ENCODE results near the gene TIFAB. TPM values are rescaled to one million over a fixed set of nuclear protein-coding genes. Genes with fewer than 3 reads are reported as not detected.

TIFAB gene
- total and polyA plus RNA-seq, 4 experiments from 2014 or later, result 0.19 TPM; not detected in 3

- Histone ChIP-seq H3K27me3 (ENCODE audit: insufficient read depth, low read length) (peaks cover 14% of the 10 kb centered on the region), H3K4me1 (ENCODE audit: insufficient read depth, low read length) (no peaks in the 10 kb centered on the region), H3K27ac (ENCODE audit: low read depth, low read length) (no peak overlapping the region), H3K9me3 (ENCODE audit: control insufficient read depth in 1 of 2, low read length in 2 of 2) (no peaks in the 10 kb centered on the region), H3K4me3 (ENCODE audit: low read length in 2 of 2) (no peak overlapping the region), H3K36me3 (ENCODE audit: insufficient read depth, low read length) (no peaks in the 10 kb centered on the region)
- Mint-ChIP-seq H3K4me3 (no peak overlapping the region), H3K27me3 (peaks cover 43% of the 10 kb centered on the region in 2 donors), H3K36me3 (no peaks in the 10 kb centered on the region), H3K4me1 (peaks cover 6 to 13% (median 8%) of the 10 kb centered on the region in 4 donors), H3K27ac (no peak overlapping the region), H3K9me3 (no peaks in the 10 kb centered on the region)
- POLR2A ChIA-PET (ENCODE audit: partially characterized antibody), result no interaction called here
- CTCF ChIA-PET (ENCODE audit: partially characterized antibody), result interaction anchor here (0.8 to 1.1 kb wide), 2 partner anchors 26 to 78 kb away, joined by 3 to 4 read pairs; no protein-coding TSS in a partner anchor
- intact Hi-C loops (cut with micrococcal nuclease), result no loop called here
- DNase-seq, result no peak
Observed at GRCh38 chr5:135487037-135487395, 34.9 kb upstream of the TIFAB start.

GRCh38 chr5:135486131-135487036 lies 34.2 kb upstream of the TIFAB start:
- Mint-ChIP-seq H3K9me3 (no peaks in the 10 kb centered on the region), H3K4me3 (no peak overlapping the region), H3K4me1 (peaks cover 6 to 13% (median 8%) of the 10 kb centered on the region in 4 donors), H3K36me3 (no peaks in the 10 kb centered on the region), H3K27me3 (peaks cover 43% of the 10 kb centered on the region in 2 donors), H3K27ac (no peak overlapping the region)
- intact Hi-C loops (cut with micrococcal nuclease), result no loop called here
- H3K27ac ChIP-seq (ENCODE audit: low read depth, low read length), result no peak overlapping the region
- DNase-seq, result no peak
- H3K27me3 ChIP-seq (ENCODE audit: insufficient read depth, low read length), result peaks cover 14% of the 10 kb centered on the region
- H3K4me3 ChIP-seq (ENCODE audit: low read length in 2 of 2), result no peak overlapping the region
- H3K9me3 ChIP-seq (ENCODE audit: control insufficient read depth in 1 of 2, low read length in 2 of 2), result no peaks in the 10 kb centered on the region
- POLR2A ChIA-PET (ENCODE audit: partially characterized antibody), result no interaction called here
- H3K36me3 ChIP-seq (ENCODE audit: insufficient read depth, low read length), result no peaks in the 10 kb centered on the region
- CTCF ChIA-PET (ENCODE audit: partially characterized antibody), result no interaction called here
- no peaks in the 10 kb centered on the region for H3K4me1 ChIP-seq (ENCODE audit: insufficient read depth, low read length)

- POLR2A ChIA-PET (ENCODE audit: partially characterized antibody), result no interaction called here
- Mint-ChIP-seq H3K9me3 (no peaks in the 10 kb centered on the region), H3K27ac (no peak overlapping the region), H3K36me3 (no peaks in the 10 kb centered on the region), H3K4me1 (peaks cover 3 to 10% (median 5%) of the 10 kb centered on the region in 4 donors), H3K27me3 (peaks cover 35 to 38% of the 10 kb centered on the region in 2 donors), H3K4me3 (no peak overlapping the region)
- H3K27ac ChIP-seq (ENCODE audit: low read depth, low read length), result no peak overlapping the region
- no peak for DNase-seq
- no peaks in the 10 kb centered on the region for H3K9me3 ChIP-seq (ENCODE audit: control insufficient read depth in 1 of 2, low read length in 2 of 2)
- CTCF ChIA-PET (ENCODE audit: partially characterized antibody), result no interaction called here
- no peak overlapping the region for H3K4me3 ChIP-seq (ENCODE audit: low read length in 2 of 2)
- no peaks in the 10 kb centered on the region for H3K36me3 ChIP-seq (ENCODE audit: insufficient read depth, low read length)
- no peaks in the 10 kb centered on the region for H3K4me1 ChIP-seq (ENCODE audit: insufficient read depth, low read length)
- intact Hi-C loops (cut with micrococcal nuclease), result no loop called here
- H3K27me3 ChIP-seq (ENCODE audit: insufficient read depth, low read length), result peaks cover 14% of the 10 kb centered on the region
Observed at GRCh38 chr5:135484674-135485086, 32.5 kb upstream of the TIFAB start.

- ChIA-PET POLR2A (ENCODE audit: partially characterized antibody) (no interaction called here), CTCF (ENCODE audit: partially characterized antibody) (no interaction called here)
- no peak overlapping the region for H3K4me3 Mint-ChIP-seq
- peaks cover 30 to 38% of the 10 kb centered on the region in 2 donors for H3K27me3 Mint-ChIP-seq
- H3K9me3 Mint-ChIP-seq, result no peaks in the 10 kb centered on the region
- intact Hi-C loops (cut with micrococcal nuclease), result no loop called here
- no peak overlapping the region for H3K27ac ChIP-seq (ENCODE audit: low read depth, low read length)
- H3K4me1 Mint-ChIP-seq, result peaks cover 0 to 2% (median under 1%) of the 10 kb centered on the region in 4 donors
- no peaks in the 10 kb centered on the region for H3K4me1 ChIP-seq (ENCODE audit: insufficient read depth, low read length)
- H3K27me3 ChIP-seq (ENCODE audit: insufficient read depth, low read length), result peaks cover 9% of the 10 kb centered on the region
- no peak overlapping the region for H3K27ac Mint-ChIP-seq
- H3K9me3 ChIP-seq (ENCODE audit: control insufficient read depth in 1 of 2, low read length in 2 of 2), result no peaks in the 10 kb centered on the region
- H3K36me3 ChIP-seq (ENCODE audit: insufficient read depth, low read length), result no peaks in the 10 kb centered on the region
- no peaks in the 10 kb centered on the region for H3K36me3 Mint-ChIP-seq
- DNase-seq, result no peak
- H3K4me3 ChIP-seq (ENCODE audit: low read length in 2 of 2), result no peak overlapping the region
Observed at GRCh38 chr5:135483254-135483653, 31.1 kb upstream of the TIFAB start.

- H3K27ac ChIP-seq (ENCODE audit: low read depth, low read length), result no peak overlapping the region
- DNase-seq, result no peak
- H3K4me1 ChIP-seq (ENCODE audit: insufficient read depth, low read length), result no peaks in the 10 kb centered on the region
- POLR2A ChIA-PET (ENCODE audit: partially characterized antibody), result no interaction called here
- no peak overlapping the region for H3K4me3 Mint-ChIP-seq
- no peaks in the 10 kb centered on the region for H3K36me3 ChIP-seq (ENCODE audit: insufficient read depth, low read length)
- H3K4me1 Mint-ChIP-seq, result no peaks in the 10 kb centered on the region
- no peaks in the 10 kb centered on the region for H3K36me3 Mint-ChIP-seq
- intact Hi-C loops (cut with micrococcal nuclease), result no loop called here
- H3K9me3 ChIP-seq (ENCODE audit: control insufficient read depth in 1 of 2, low read length in 2 of 2), result no peaks in the 10 kb centered on the region
- peaks cover 9% of the 10 kb centered on the region for H3K27me3 ChIP-seq (ENCODE audit: insufficient read depth, low read length)
- no peak overlapping the region for H3K27ac Mint-ChIP-seq
- peaks cover 28 to 33% of the 10 kb centered on the region in 2 donors for H3K27me3 Mint-ChIP-seq
- H3K9me3 Mint-ChIP-seq, result no peaks in the 10 kb centered on the region
- no peak overlapping the region for H3K4me3 ChIP-seq (ENCODE audit: low read length in 2 of 2)
- CTCF ChIA-PET (ENCODE audit: partially characterized antibody), result no interaction called here
Observed at GRCh38 chr5:135482381-135482933, 30.3 kb upstream of the TIFAB start.

DNA sequence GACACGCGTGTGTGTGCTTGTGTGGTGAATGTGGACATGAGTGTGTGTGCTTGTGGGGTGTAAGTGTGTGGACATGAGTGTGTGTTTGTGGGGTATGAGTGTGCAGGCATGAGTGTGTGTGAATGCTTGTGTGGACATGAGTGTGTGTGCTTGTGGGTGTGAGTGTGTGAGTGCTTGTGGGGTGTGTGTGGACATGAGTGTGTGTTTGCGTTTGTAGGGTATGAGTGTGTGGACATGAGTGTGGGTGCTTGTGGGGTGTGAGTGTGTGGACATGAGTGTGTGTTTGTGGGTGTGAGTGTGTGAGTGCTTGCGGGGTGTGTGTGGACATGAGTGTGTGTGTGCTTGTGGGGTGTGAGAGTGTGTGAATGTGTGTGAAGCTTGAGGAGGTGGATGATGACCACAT lies 29.8 kb upstream of the TIFAB start:
- intact Hi-C loops (cut with micrococcal nuclease), result no loop called here
- no peak overlapping the region for H3K27ac Mint-ChIP-seq
- Histone ChIP-seq H3K36me3 (ENCODE audit: insufficient read depth, low read length) (no peaks in the 10 kb centered on the region), H3K27ac (ENCODE audit: low read depth, low read length) (no peak overlapping the region), H3K9me3 (ENCODE audit: control insufficient read depth in 1 of 2, low read length in 2 of 2) (no peaks in the 10 kb centered on the region), H3K4me3 (ENCODE audit: low read length in 2 of 2) (no peak overlapping the region), H3K4me1 (ENCODE audit: insufficient read depth, low read length) (no peaks in the 10 kb centered on the region), H3K27me3 (ENCODE audit: insufficient read depth, low read length) (peaks cover 9% of the 10 kb centered on the region)
- no peaks in the 10 kb centered on the region for H3K9me3 Mint-ChIP-seq
- H3K4me1 Mint-ChIP-seq, result no peaks in the 10 kb centered on the region
- CTCF ChIA-PET (ENCODE audit: partially characterized antibody), result no interaction called here
- POLR2A ChIA-PET (ENCODE audit: partially characterized antibody), result no interaction called here
- DNase-seq, result no peak
- peaks cover 25 to 31% of the 10 kb centered on the region in 2 donors for H3K27me3 Mint-ChIP-seq
- no peaks in the 10 kb centered on the region for H3K36me3 Mint-ChIP-seq
- no peak overlapping the region for H3K4me3 Mint-ChIP-seq

GRCh38 chr5:135481387-135481786 lies 29.2 kb upstream of the TIFAB start:
- no peak overlapping the region for H3K27ac ChIP-seq (ENCODE audit: low read depth, low read length)

More at GRCh38 chr5:135481387-135481786, 29.2 kb upstream of the TIFAB start:
- Mint-ChIP-seq H3K9me3 (no peaks in the 10 kb centered on the region), H3K4me1 (no peaks in the 10 kb centered on the region), H3K4me3 (no peak overlapping the region), H3K27ac (no peak overlapping the region), H3K36me3 (no peaks in the 10 kb centered on the region), H3K27me3 (peaks cover 19 to 31% of the 10 kb centered on the region in 2 donors)
- Histone ChIP-seq H3K9me3 (ENCODE audit: control insufficient read depth in 1 of 2, low read length in 2 of 2) (no peaks in the 10 kb centered on the region), H3K27me3 (ENCODE audit: insufficient read depth, low read length) (peaks cover 9% of the 10 kb centered on the region), H3K4me1 (ENCODE audit: insufficient read depth, low read length) (no peaks in the 10 kb centered on the region), H3K36me3 (ENCODE audit: insufficient read depth, low read length) (no peaks in the 10 kb centered on the region), H3K4me3 (ENCODE audit: low read length in 2 of 2) (no peak overlapping the region)
- DNase-seq, result no peak
- ChIA-PET POLR2A (ENCODE audit: partially characterized antibody) (no interaction called here), CTCF (ENCODE audit: partially characterized antibody) (no interaction called here)
- intact Hi-C loops (cut with micrococcal nuclease), result no loop called here

All from CD4-positive, alpha-beta memory T cell (primary cell).